Lower leg skin (tissue), 3 donors: Measurements from ENCODE around the gene LIPK.

Experiments
- CTCF ChIP-seq, 3 donors: fragments of 450-650 bp; IDR thresholded peaks; one replicate each; pipeline ENCODE4 v1.5.1; 2016; ENCODE audit warnings: antibody characterized with exemption in 3 of 3, mild to moderate bottlenecking in 3 of 3, moderate library complexity in 2 of 3
- POLR2A ChIP-seq, 2 donors: fragments of 450-650 bp; IDR thresholded peaks; one replicate each; pipeline ENCODE4 v1.6.1; 2016 to 2017; ENCODE audit warnings: antibody characterized with exemption in 2 of 2, mild to moderate bottlenecking in 1 of 2, moderate library complexity in 1 of 2

DNA sequence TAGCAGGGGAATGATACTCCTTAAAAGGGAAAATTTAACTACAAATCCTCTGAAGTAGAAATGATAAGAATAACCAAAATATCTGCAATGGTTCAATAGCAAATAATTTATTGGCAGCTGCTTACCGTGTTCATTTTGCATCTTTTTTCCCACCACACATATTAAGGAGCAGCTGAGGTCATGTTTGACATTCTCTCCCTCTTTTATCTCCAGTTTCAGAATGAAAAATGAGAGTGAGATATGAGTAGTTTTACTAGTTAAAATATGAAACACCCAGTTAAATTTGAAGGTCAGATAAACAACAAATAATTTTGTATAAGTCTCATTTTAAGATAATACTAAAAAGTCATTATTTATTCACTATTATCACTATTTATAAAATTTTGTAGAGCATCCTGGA, 56.9 kb downstream of the LIPK start:
- TF ChIP-seq CTCF (IDR thresholded peaks at IDR 0.05), result no peak
- TF ChIP-seq POLR2A (IDR thresholded peaks at IDR 0.05), result no peak
